Glutamatergic neuron (in vitro differentiated cells): ENCODE data around the gene BST2. TPM values are rescaled to one million over a fixed set of nuclear protein-coding genes. Genes with fewer than 3 reads are reported as not detected.

ENCODE experiments used
- DNase-seq: peaks from one replicate; pipeline ENCODE4 v3.0.0; 2022
- H3K27ac Mint-ChIP-seq: one replicate; pipeline ENCODE4 v1.8.0; 2020; ENCODE audit warnings: mild to moderate bottlenecking, mixed read lengths, inconsistent platforms; ENCODE audit not compliant: unreplicated experiment
- H3K27me3 Mint-ChIP-seq: one replicate; pipeline ENCODE4 v1.8.0; 2020; ENCODE audit warnings: mild to moderate bottlenecking, moderate library complexity, mixed read lengths, inconsistent platforms; ENCODE audit not compliant: unreplicated experiment
- H3K36me3 Mint-ChIP-seq: one replicate; pipeline ENCODE4 v1.8.0; 2020; ENCODE audit warnings: mild to moderate bottlenecking, mixed read lengths, inconsistent platforms; ENCODE audit not compliant: unreplicated experiment
- H3K4me1 Mint-ChIP-seq: one replicate; pipeline ENCODE4 v1.8.0; 2020; ENCODE audit warnings: mild to moderate bottlenecking, low read depth, mixed read lengths, inconsistent platforms; ENCODE audit not compliant: unreplicated experiment
- H3K4me3 Mint-ChIP-seq: one replicate; pipeline ENCODE4 v1.8.0; 2020; ENCODE audit warnings: mild to moderate bottlenecking, mixed read lengths, inconsistent platforms; ENCODE audit not compliant: unreplicated experiment
- H3K9me3 Mint-ChIP-seq: one replicate; pipeline ENCODE4 v1.8.0; 2020; ENCODE audit warnings: mild to moderate bottlenecking, moderate library complexity, mixed read lengths, inconsistent platforms; ENCODE audit not compliant: unreplicated experiment
- total RNA-seq: library from RNA; stranded (reverse); fragmentation: NEBNext Ultra II Directional; extraction: Animal tissue kit (Norgen Biotek cat#: 25700); gene quantifications from one replicate; pipeline ENCODE4 v1.2.1, GENCODE V29; 2021; ENCODE audit not compliant: unreplicated experiment
- TF ChIP-seq, protein P1 (sequence below): fragments of 200-600 bp; sonication (generic); IDR thresholded peaks from one replicate; pipeline ENCODE4 v1.5.0; 2021; ENCODE audit not compliant: partially characterized antibody, unreplicated experiment

BST2 gene
- total RNA-seq, 1 donor from 2014 or later, result 1.4 TPM

DNA sequence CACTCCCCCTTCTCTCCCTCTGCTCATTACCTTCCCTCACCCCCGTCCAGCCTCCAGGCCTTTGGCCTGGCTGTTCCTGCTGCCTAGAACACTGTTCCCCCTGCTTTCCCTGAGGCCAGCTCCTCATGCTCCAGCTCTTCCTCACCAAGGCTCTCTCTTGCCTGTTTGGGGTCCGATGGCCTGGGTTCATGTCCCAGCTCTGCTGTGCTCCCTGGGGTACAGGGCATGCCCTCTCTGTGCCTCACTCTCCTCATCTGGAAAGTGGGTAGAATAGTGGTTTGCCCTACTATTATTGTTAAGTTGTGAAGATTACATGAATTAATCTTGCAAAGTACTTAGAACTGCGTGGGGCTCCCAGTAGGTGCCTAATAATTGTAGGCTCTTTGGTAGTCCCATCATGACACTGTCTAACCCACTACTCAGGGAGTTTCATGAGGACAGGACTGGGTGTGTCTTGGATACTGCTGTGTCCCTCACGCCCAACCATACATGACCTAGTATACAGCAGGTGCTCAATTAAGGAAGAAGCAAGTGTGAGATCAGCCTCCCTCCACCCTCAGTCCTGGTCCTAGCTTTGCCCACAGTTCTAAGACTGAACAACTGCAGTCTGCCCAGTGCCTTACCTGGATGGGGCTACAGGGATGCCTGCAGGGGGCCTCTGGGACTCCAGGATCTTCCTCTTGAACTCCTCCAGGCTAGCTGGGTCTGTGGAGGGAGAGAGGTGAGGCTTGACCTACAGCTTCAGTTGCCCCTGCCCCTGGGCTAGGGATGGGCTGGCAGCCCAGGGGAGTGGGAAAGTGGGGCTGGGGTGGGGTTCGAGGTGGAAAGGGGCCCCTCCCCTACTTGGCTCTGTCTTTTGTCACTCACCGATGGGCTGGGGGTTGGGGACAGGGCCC is 45.3 kb downstream of the BST2 start:
- no peak for DNase-seq
- no peak overlapping the region for H3K4me3 Mint-ChIP-seq
- H3K36me3 Mint-ChIP-seq, result no peaks in the 10 kb centered on the region
- no peak overlapping the region for H3K27ac Mint-ChIP-seq
- peaks cover 7% of the 10 kb centered on the region for H3K27me3 Mint-ChIP-seq
- H3K4me1 Mint-ChIP-seq, result no peaks in the 10 kb centered on the region
- H3K9me3 Mint-ChIP-seq, result peaks cover 6% of the 10 kb centered on the region
- TF ChIP-seq, protein P1, sequence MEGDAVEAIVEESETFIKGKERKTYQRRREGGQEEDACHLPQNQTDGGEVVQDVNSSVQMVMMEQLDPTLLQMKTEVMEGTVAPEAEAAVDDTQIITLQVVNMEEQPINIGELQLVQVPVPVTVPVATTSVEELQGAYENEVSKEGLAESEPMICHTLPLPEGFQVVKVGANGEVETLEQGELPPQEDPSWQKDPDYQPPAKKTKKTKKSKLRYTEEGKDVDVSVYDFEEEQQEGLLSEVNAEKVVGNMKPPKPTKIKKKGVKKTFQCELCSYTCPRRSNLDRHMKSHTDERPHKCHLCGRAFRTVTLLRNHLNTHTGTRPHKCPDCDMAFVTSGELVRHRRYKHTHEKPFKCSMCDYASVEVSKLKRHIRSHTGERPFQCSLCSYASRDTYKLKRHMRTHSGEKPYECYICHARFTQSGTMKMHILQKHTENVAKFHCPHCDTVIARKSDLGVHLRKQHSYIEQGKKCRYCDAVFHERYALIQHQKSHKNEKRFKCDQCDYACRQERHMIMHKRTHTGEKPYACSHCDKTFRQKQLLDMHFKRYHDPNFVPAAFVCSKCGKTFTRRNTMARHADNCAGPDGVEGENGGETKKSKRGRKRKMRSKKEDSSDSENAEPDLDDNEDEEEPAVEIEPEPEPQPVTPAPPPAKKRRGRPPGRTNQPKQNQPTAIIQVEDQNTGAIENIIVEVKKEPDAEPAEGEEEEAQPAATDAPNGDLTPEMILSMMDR, result no peak

DNA sequence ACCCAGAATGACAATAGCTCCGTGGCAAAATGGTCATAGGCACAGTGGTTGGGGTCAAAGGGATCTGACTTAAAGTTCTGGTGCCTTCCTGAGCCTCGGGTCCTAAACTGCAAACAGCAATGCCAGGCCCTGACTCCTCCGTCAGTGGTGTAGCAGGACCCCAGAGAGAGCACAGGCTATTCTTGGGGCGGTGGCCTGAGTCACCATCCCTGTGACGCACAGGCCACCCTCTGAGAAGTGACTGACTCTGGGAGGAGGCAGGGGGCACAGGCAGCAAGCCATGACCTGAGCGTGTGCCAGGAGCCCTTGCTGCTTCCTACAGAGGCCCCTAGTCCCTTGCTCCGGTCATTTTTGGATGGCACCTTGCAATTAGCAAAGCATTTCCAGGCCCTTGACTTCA is 47.0 kb downstream of the BST2 start:
- H3K27ac Mint-ChIP-seq, result no peak overlapping the region
- peaks cover 4% of the 10 kb centered on the region for H3K9me3 Mint-ChIP-seq
- TF ChIP-seq, protein P1, result no peak
- no peak overlapping the region for H3K4me3 Mint-ChIP-seq
- DNase-seq, result no peak
- no peaks in the 10 kb centered on the region for H3K36me3 Mint-ChIP-seq
- no peaks in the 10 kb centered on the region for H3K4me1 Mint-ChIP-seq
- H3K27me3 Mint-ChIP-seq, result peaks cover 5% of the 10 kb centered on the region

DNA sequence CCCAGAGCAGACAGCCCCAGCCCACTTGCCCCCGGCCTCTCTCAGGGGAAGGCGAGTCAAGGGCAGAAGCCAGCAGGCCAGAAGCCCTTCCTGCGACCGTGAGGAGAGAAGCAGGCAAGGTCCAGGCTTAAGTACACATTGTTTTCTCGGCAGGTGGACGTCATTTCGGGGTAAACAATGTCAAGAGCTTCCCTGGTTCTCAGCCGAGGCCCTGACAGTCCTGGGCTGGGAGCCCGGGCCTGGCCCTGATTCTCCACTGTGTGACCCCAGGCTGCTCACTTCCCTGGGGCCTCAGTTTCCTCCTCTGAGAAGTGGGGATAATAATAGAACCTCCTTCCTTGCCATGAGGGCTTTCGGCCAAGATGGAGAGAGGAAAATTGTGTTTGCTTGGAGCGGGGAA is 47.7 kb downstream of the BST2 start:
- no peak for DNase-seq
- Mint-ChIP-seq H3K4me3 (no peak overlapping the region), H3K27ac (no peak overlapping the region), H3K4me1 (no peaks in the 10 kb centered on the region), H3K27me3 (peaks cover 7% of the 10 kb centered on the region), H3K36me3 (no peaks in the 10 kb centered on the region), H3K9me3 (peaks cover 4% of the 10 kb centered on the region)
- TF ChIP-seq, protein P1, result no peak

DNA sequence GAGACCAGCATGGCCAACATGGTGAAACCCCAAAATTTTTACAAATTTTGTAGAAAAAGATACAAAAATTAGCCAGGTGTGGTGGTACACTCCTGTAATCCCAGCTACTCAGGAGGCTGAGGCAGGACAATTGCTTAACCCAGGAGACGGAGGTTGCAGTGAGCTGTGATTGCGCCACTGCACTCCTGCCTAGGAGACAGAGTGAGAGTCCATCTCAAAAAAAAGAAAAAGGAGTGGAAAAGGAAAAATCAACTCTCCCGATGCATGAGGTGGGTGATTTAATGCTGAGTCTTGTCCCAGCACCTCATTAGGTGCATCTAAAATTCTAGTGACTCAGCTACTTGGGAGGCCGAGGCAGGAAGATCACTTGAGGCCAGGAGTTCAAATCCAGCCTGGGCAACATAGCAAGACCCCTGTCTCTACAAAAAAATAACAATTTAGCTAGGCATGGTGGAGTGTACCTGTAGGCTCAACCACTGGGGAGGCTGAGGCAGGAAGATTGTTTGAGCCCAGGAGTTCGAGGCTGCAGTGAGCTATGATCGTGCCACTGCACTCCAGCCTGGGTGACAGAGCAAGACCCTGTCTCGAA is 48.3 kb downstream of the BST2 start:
- no peaks in the 10 kb centered on the region for H3K36me3 Mint-ChIP-seq
- no peak overlapping the region for H3K4me3 Mint-ChIP-seq

More for the DNA sequence above, 48.3 kb downstream of the BST2 start:
- TF ChIP-seq, protein P1, result no peak
- no peak for DNase-seq
- Mint-ChIP-seq H3K4me1 (no peaks in the 10 kb centered on the region), H3K9me3 (peaks cover 4% of the 10 kb centered on the region), H3K27me3 (peaks cover 7% of the 10 kb centered on the region), H3K27ac (no peak overlapping the region)
